Breast epithelium (tissue), 3 donors: ENCODE data around the gene TDRD10.
"Not testable (repeated sequence)": the region's sequence is repeated elsewhere in the genome, so short reads cannot be mapped to it uniquely, and the experiment has no call there.

Experiments
- CTCF ChIP-seq, 3 donors: fragments of 450-650 bp; IDR thresholded peaks; one replicate each; pipeline ENCODE4 v1.5.1; 2016 to 2017; ENCODE audit warnings: antibody characterized with exemption in 3 of 3, mild to moderate bottlenecking in 3 of 3, moderate library complexity in 3 of 3
- POLR2A ChIP-seq: fragments of 450-650 bp; IDR thresholded peaks from one replicate; pipeline ENCODE4 v1.6.1; 2016; ENCODE audit warnings: antibody characterized with exemption, mild to moderate bottlenecking, moderate library complexity

- not testable (repeated sequence) for TF ChIP-seq CTCF (IDR thresholded peaks at IDR 0.05); POLR2A
Measured at GRCh38 chr1:154531950-154532349, 29.9 kb downstream of the TDRD10 start.
